Dendritic cell treated with granulocyte-macrophage colony-stimulating factor and Interleukin-4, amounts not matched to agents 40 ng/mL and 50 ng/mL, for 4 days (primary cell): Measurements from ENCODE around the gene KLK5.
"Not testable (repeated sequence)": the region's sequence is repeated elsewhere in the genome, so short reads cannot be mapped to it uniquely, and the experiment has no call there.

ENCODE experiments used
- H3K27ac Mint-ChIP-seq: one replicate; pipeline ENCODE4 v1.8.0; 2022; ENCODE audit warnings: mild to moderate bottlenecking, mixed read lengths
- H3K27me3 Mint-ChIP-seq: one replicate; pipeline ENCODE4 v1.8.0; 2022; ENCODE audit warnings: mild to moderate bottlenecking, mixed read lengths
- H3K36me3 Mint-ChIP-seq: one replicate; pipeline ENCODE4 v1.8.0; 2022; ENCODE audit warnings: low read depth, mixed read lengths
- H3K4me1 Mint-ChIP-seq: one replicate; pipeline ENCODE4 v1.8.0; 2022; ENCODE audit warnings: low read depth, mixed read lengths
- H3K4me3 Mint-ChIP-seq: one replicate; pipeline ENCODE4 v1.8.0; 2022; ENCODE audit warnings: mild to moderate bottlenecking, moderate library complexity, mixed read lengths
- H3K9me3 Mint-ChIP-seq: one replicate; pipeline ENCODE4 v1.8.0; 2022; ENCODE audit warnings: mixed read lengths
- intact Hi-C: fragments of 100-400 bp; cut with micrococcal nuclease; formaldehyde crosslinking; loops from one replicate; pipeline ENCODE4 v1.15.0; 2022

Gene KLK5

GRCh38 chr19:50978772-50979390, 26.0 kb upstream of the KLK5 start:
- intact Hi-C loops = no loop called here
- H3K27ac Mint-ChIP-seq = no peak overlapping the region
- H3K9me3 Mint-ChIP-seq = no peaks in the 10 kb centered on the region
- no peak overlapping the region for H3K4me3 Mint-ChIP-seq
- H3K36me3 Mint-ChIP-seq = no peaks in the 10 kb centered on the region
- H3K27me3 Mint-ChIP-seq = peaks cover 40% of the 10 kb centered on the region
- no peaks in the 10 kb centered on the region for H3K4me1 Mint-ChIP-seq

- H3K36me3 Mint-ChIP-seq = no peaks in the 10 kb centered on the region
- no peaks in the 10 kb centered on the region for H3K9me3 Mint-ChIP-seq
- no peaks in the 10 kb centered on the region for H3K4me1 Mint-ChIP-seq
- intact Hi-C loops = no loop called here
- H3K4me3 Mint-ChIP-seq = no peak overlapping the region
- peaks cover 34% of the 10 kb centered on the region for H3K27me3 Mint-ChIP-seq
- H3K27ac Mint-ChIP-seq = no peak overlapping the region
These were observed 24.8 kb upstream of the KLK5 start for GRCh38 chr19:50977626-50978025.

DNA sequence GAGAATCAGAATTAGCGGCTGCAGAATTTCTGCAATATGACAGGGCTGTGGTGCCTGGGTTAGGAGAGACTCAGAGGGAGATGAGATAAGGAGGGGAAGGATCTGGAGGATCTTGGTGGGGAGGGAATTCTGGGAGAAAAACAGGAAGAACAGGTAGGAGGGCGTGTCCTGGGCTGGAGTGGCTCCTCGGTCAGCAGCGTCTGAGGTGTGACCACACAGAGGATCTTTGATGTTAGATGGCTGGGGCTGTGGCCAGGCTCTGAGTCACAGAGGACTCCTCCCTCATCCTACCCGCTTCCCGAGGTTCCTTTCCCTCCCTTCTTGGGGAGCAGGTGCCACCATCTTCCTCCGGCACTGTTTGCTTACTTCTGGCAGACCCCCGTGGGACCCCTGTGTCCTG, 22.9 kb upstream of the KLK5 start:
- Mint-ChIP-seq H3K4me1 (no peaks in the 10 kb centered on the region), H3K4me3 (no peak overlapping the region), H3K27me3 (peaks cover 22% of the 10 kb centered on the region), H3K27ac (no peak overlapping the region), H3K36me3 (no peaks in the 10 kb centered on the region), H3K9me3 (no peaks in the 10 kb centered on the region)
- intact Hi-C loops = no loop called here

DNA sequence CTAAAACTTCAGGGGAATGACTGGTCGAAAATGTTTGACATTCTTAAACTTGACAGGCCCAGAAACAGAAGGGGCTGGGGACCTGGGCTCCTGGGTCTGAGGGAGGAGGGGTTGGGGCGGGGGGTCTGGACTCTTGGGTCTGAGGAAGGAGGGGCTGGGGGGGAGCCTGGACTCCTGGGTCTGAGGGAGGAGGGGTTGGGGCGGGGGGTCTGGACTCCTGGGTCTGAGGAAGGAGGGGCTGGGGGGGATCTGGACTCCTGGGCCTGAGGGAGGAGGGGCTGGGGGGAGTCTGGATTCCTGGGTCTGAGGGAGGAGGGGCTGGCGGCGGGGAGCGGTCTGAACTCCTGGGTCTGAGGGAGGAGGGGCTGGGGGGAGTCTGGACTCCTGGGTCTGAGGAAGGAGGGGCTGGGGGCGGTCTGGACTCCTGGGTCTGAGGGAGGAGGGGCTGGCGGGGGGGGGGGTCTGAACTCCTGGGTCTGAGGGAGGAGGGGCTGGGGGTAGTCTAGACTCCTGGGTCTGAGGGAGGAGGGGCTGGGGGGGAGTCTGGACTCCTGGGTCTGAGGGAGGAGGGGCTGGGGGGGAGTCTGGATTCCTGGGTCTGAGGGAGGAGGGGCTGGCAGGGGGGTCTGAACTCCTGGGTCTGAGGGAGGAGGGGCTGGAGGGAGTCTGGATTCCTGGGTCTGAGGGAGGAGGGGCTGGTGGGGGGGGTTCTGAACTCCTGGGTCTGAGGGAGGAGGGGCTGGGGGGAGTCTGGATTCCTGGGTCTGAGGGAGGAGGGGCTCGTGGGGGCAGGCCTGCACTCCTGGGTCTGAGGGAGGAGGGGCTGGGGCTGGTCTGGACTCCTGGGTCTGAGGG, 22.1 kb upstream of the KLK5 start:
- Mint-ChIP-seq H3K36me3 (no peaks in the 10 kb centered on the region), H3K4me1 (no peaks in the 10 kb centered on the region), H3K27ac (no peak overlapping the region), H3K27me3 (peaks cover 23% of the 10 kb centered on the region), H3K9me3 (no peaks in the 10 kb centered on the region), H3K4me3 (no peak overlapping the region)
- intact Hi-C loops = no loop called here

DNA sequence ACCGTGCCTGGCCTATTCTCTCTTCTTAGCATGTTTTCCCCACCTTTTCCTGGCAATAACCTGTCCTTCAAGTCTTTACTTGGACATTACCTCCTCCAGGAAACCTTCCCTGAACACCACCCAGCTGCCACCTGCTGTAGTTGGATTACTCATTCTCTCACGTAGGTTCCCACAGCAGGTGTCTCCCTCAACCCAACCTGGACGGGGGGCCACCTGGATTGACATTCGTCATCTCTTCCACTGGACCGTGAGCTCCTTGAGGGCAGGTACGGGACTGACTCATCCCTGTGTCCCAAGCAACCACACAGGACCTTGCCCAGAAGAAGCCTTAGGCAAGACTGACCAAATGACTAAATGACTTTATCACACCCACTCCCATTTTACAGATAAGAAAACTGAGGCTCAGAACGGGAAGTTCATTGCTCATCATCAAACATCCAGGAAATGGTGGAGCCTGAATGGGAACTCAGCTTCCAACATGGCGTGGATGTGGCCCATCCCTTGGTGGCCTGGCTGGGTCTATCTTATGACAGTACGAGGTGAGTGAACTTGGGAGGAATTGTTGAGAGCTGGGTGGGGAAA, 20.0 kb upstream of the KLK5 start:
- Mint-ChIP-seq H3K4me3 (no peak overlapping the region), H3K9me3 (no peaks in the 10 kb centered on the region), H3K27ac (no peak overlapping the region), H3K36me3 (no peaks in the 10 kb centered on the region), H3K27me3 (peaks cover 19% of the 10 kb centered on the region), H3K4me1 (no peaks in the 10 kb centered on the region)
- intact Hi-C loops = no loop called here

GRCh38 chr19:50969810-50970209, 17.0 kb upstream of the KLK5 start:
- H3K4me1 Mint-ChIP-seq, H3K4me3 Mint-ChIP-seq, H3K36me3 Mint-ChIP-seq, H3K9me3 Mint-ChIP-seq, H3K27ac Mint-ChIP-seq, intact Hi-C loops: not testable (repeated sequence)
- peaks cover 18% of the 10 kb centered on the region for H3K27me3 Mint-ChIP-seq

DNA sequence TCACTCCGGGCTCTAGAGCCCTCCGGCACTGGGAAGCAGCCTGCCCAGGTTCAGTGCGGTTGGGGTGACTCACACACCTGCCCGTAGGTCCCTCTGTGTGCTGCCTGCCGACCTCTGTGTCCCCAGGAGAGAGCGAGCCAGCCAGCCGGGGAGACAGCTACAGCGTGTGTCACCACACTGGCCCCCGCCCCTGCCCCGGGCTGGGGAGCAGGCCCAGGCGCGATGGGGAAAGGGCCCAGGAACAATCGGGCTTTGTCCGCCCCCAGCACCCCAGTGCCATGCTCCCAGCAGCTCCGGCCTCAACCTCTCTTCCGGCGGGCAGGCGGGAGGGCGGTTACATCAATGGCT, 16.5 kb upstream of the KLK5 start, which contains the start of gene KLK6:
Gene KLK6, minus strand, starts transcription at position 179 of the 348 bp plus-strand sequence. CDS start 1,487 bp downstream, outside the sequence.
- no peaks in the 10 kb centered on the region for H3K4me1 Mint-ChIP-seq
- intact Hi-C loops = no loop called here
- peaks cover 18% of the 10 kb centered on the region for H3K27me3 Mint-ChIP-seq
- H3K9me3 Mint-ChIP-seq = no peaks in the 10 kb centered on the region
- H3K27ac Mint-ChIP-seq = no peak within 1 kb of the TSS
- no peaks in the 10 kb centered on the region for H3K36me3 Mint-ChIP-seq
- no peak within 1 kb of the TSS for H3K4me3 Mint-ChIP-seq

DNA sequence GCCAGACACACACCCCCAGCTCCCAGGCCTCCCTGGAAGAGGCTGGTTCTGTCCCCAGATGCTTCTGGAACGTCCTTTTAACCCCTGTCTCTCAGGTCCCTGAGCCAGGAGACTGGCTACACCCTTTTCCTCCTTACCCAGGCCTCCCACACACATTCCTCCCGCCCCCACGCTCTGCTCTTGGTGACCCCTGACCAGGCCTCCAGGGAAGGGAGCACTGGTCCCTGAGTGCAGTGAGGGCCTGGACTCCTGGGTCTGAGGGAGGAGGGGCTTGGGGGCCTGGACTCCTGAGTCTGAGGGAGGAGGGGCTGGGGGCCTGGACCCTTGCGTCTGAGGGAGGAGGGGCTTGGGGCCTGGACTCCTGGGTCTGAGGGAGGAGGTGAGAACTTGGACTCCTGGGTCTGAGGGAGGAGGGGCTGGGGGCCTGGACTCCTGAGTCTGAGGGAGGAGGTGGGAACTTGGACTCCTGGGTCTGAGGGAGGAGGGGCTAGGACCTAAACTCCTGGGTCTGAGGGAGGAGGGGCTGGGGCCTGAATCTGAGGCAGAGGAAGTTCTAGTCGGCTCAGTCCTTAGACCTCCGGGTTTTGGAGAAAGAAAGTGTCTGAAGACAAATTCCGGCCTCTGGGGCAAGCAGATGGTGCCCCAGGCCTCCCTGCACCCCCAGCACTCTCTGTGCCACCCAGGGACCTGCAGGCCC, 16.0 kb upstream of the KLK5 start:
- intact Hi-C loops = no loop called here
- H3K9me3 Mint-ChIP-seq = no peaks in the 10 kb centered on the region
- H3K27me3 Mint-ChIP-seq = peaks cover 20% of the 10 kb centered on the region
- H3K4me1 Mint-ChIP-seq = no peaks in the 10 kb centered on the region
- H3K4me3 Mint-ChIP-seq = no peak overlapping the region
- no peak overlapping the region for H3K27ac Mint-ChIP-seq
- H3K36me3 Mint-ChIP-seq = no peaks in the 10 kb centered on the region

DNA sequence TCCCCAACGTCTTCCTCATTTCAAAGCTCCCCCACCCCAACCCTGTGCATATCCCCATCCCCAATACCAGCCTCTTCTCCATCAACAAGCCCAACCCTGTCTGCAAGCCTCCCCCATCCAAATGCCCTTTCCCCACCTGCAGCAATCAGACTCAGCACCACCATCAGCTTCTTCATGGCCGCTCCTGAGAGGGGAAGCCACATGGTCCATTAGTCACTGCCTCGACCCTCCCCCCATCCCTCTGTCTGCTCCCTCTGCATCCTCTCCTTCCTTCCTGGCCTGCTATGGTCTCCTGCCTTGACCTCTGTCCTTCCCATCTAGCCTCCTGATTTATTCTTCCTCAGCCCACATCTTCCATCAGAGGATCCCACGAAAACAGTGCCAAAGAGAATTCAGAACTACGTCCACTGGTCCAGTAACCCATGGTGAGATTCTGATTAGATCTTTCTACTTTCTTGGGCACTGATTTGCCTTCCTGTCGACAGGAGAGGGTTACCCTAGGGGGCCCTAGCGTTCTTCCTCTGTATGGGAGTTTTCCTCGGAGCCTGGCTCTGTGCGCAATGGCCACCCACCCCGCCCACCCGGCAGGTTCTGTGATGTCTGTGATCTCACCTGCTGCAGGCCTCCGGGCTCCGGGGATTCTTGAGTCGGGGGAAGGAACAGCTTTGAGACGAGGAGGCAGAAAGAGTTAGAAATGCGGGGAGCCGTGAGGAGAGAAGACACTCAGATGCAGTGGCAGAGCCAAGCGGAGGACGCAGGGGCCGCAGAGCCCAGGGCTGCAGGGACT, 15.3 kb upstream of the KLK5 start:
- peaks cover 20% of the 10 kb centered on the region for H3K27me3 Mint-ChIP-seq
- H3K4me1 Mint-ChIP-seq = no peaks in the 10 kb centered on the region
- H3K27ac Mint-ChIP-seq = no peak overlapping the region
- H3K4me3 Mint-ChIP-seq = no peak overlapping the region
- intact Hi-C loops = no loop called here
- no peaks in the 10 kb centered on the region for H3K36me3 Mint-ChIP-seq
- peaks cover 1% of the 10 kb centered on the region for H3K9me3 Mint-ChIP-seq

GRCh38 chr19:50964266-50964665, 11.4 kb upstream of the KLK5 start:
- H3K4me3 Mint-ChIP-seq = no peak overlapping the region
- intact Hi-C loops = no loop called here
- no peaks in the 10 kb centered on the region for H3K4me1 Mint-ChIP-seq
- H3K9me3 Mint-ChIP-seq = peaks cover 26% of the 10 kb centered on the region
- H3K36me3 Mint-ChIP-seq = no peaks in the 10 kb centered on the region
- no peak overlapping the region for H3K27ac Mint-ChIP-seq
- peaks cover 18% of the 10 kb centered on the region for H3K27me3 Mint-ChIP-seq

DNA sequence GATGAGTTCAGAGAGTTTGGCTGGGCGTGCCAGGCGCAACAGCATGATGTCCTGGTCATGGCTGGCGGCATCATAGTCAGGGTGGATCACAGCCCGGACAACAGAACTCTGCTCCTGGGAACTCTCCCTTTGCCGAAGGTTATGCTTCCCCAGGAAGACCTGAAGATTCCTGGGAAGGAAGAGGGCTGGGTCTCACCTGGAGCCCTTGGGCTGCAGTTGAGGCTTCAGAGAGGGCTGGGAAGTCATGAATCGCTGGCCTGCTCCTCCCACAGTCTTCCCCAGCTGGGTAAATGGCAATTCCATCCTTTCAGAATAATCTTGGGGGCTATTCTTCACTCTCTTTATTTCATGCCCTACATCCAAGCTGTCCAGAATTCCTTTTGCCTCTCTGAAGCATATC, 10.5 kb upstream of the KLK5 start:
- Mint-ChIP-seq H3K9me3 (peaks cover 28% of the 10 kb centered on the region), H3K4me1 (no peaks in the 10 kb centered on the region), H3K4me3 (no peak overlapping the region), H3K27me3 (peaks cover 17% of the 10 kb centered on the region), H3K27ac (no peak overlapping the region), H3K36me3 (no peaks in the 10 kb centered on the region)
- intact Hi-C loops = no loop called here

DNA sequence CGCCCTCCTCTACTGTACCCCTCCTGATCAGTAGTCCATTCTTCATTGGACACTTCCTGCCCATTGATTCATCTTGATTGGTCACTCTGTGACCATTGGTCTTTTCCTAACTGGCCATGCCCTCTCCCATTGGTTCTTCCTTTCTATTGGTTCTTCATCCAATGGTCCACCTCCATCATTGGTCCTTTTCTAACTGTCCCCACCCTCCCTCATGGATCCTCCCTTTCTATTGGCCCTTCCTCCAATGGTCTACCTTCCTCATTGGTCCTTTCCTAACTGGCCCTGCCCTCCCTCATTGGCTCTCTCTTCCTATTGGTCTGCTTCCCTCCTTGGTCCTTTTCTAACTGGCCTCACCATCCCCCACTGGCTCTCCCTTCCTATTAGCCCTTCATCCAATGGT, 9.4 kb upstream of the KLK5 start:
- Mint-ChIP-seq H3K9me3 (peaks cover 28% of the 10 kb centered on the region), H3K4me3 (no peak overlapping the region), H3K36me3 (no peaks in the 10 kb centered on the region), H3K4me1 (no peaks in the 10 kb centered on the region), H3K27me3 (peaks cover 16% of the 10 kb centered on the region), H3K27ac (no peak overlapping the region)
- intact Hi-C loops = no loop called here

DNA sequence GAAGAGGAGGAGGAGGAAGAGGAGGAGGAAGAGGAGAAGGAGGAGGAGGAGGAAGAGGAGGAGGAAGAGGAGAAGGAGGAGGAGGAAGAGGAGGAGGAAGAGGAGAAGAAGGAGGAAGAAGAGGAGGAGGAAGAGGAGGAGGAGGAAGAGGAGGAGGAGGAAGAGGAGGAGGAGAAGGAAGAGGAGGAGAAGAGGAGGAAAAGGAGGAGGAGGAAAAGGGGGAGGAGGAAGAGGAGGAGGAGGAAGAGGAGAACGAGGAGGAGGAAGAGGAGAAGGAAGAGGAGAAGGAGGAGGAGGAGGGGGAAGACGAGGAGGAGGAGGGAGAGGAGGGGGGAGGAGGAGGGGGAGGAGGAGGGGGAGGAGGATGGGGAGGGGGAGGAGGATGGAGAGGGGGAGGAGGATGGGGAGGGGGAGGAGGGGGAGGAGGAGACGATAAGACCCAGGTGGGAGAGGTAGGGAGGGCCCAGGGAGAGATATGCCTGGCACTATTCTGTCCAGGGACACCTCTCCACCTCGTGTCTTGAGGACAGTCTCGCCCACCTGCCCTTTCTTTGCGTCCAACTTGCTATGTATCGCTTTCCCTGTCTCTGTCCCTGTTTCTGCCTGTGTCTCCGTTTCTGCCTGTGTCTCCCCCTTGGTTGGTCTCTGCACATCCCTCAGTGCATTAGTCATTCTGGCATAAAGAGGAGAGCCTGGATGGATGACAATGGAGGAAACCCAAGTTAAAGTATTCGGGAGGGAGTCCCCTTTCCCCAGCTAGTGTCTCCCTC, 7.1 kb upstream of the KLK5 start:
- Mint-ChIP-seq H3K9me3 (peaks cover 28% of the 10 kb centered on the region), H3K27ac (no peak overlapping the region), H3K36me3 (no peaks in the 10 kb centered on the region), H3K4me1 (no peaks in the 10 kb centered on the region), H3K4me3 (no peak overlapping the region), H3K27me3 (peaks cover 11% of the 10 kb centered on the region)
- intact Hi-C loops = no loop called here
